ENCODE measurements around the gene PPP4R1.

PPP4R1 gene

GRCh38 chr18:9594823-9595596, 19.3 kb downstream of the PPP4R1 start:
- H3K79me2 ChIP-seq: peaks cover 22% of the 10 kb centered on the region
- no peaks in the 10 kb centered on the region for H3K9me3 ChIP-seq (ENCODE audit: control insufficient read depth, low read length)
- no peak for TF ChIP-seq CTCF (IDR thresholded peaks at IDR 0.05)
- no peak overlapping the region for H3K27ac ChIP-seq
- H3K9ac ChIP-seq: no peak overlapping the region
- no peak overlapping the region for H3K4me3 ChIP-seq (ENCODE audit: low read depth, low read length)
- no peaks in the 10 kb centered on the region for H3K27me3 ChIP-seq (ENCODE audit: control insufficient read depth, insufficient read depth, low read length)
- no peaks in the 10 kb centered on the region for H3K36me3 ChIP-seq (ENCODE audit: control insufficient read depth, insufficient read depth, low read length)
- no peaks in the 10 kb centered on the region for H3K4me1 ChIP-seq
- H3K4me2 ChIP-seq (ENCODE audit: low read length): no peak overlapping the region
- no peak overlapping the region for H2AFZ ChIP-seq

- Histone ChIP-seq H2AFZ (no peak overlapping the region), H3K4me1 (no peaks in the 10 kb centered on the region), H3K9ac (no peak overlapping the region), H3K4me2 (ENCODE audit: low read length) (no peak overlapping the region), H3K36me3 (ENCODE audit: control insufficient read depth, insufficient read depth, low read length) (no peaks in the 10 kb centered on the region), H3K4me3 (ENCODE audit: low read depth, low read length) (no peak overlapping the region), H3K27me3 (ENCODE audit: control insufficient read depth, insufficient read depth, low read length) (no peaks in the 10 kb centered on the region), H3K27ac (no peak overlapping the region), H3K79me2 (peaks cover 7% of the 10 kb centered on the region), H3K9me3 (ENCODE audit: control insufficient read depth, low read length) (no peaks in the 10 kb centered on the region)
- TF ChIP-seq CTCF (IDR thresholded peaks at IDR 0.05): no peak
Measured at GRCh38 chr18:9587924-9588323, 26.4 kb downstream of the PPP4R1 start.

GRCh38 chr18:9586814-9587213, 27.5 kb downstream of the PPP4R1 start:
- no peaks in the 10 kb centered on the region for H3K27me3 ChIP-seq (ENCODE audit: control insufficient read depth, insufficient read depth, low read length)
- H3K79me2 ChIP-seq: peaks cover 7% of the 10 kb centered on the region
- no peaks in the 10 kb centered on the region for H3K4me1 ChIP-seq
- no peak overlapping the region for H3K4me3 ChIP-seq (ENCODE audit: low read depth, low read length)
- H3K4me2 ChIP-seq (ENCODE audit: low read length): no peak overlapping the region
- no peak overlapping the region for H2AFZ ChIP-seq
- no peak for TF ChIP-seq CTCF (IDR thresholded peaks at IDR 0.05)
- H3K36me3 ChIP-seq (ENCODE audit: control insufficient read depth, insufficient read depth, low read length): no peaks in the 10 kb centered on the region
- peaks cover 3% of the 10 kb centered on the region for H3K9me3 ChIP-seq (ENCODE audit: control insufficient read depth, low read length)
- no peak overlapping the region for H3K27ac ChIP-seq
- H3K9ac ChIP-seq: no peak overlapping the region

- Histone ChIP-seq H3K4me1 (no peaks in the 10 kb centered on the region), H3K79me2 (no peaks in the 10 kb centered on the region), H3K27me3 (ENCODE audit: control insufficient read depth, insufficient read depth, low read length) (no peaks in the 10 kb centered on the region), H3K36me3 (ENCODE audit: control insufficient read depth, insufficient read depth, low read length) (no peaks in the 10 kb centered on the region), H3K4me2 (ENCODE audit: low read length) (no peak overlapping the region), H3K9me3 (ENCODE audit: control insufficient read depth, low read length) (peaks cover 3% of the 10 kb centered on the region), H3K4me3 (ENCODE audit: low read depth, low read length) (no peak overlapping the region), H3K27ac (no peak overlapping the region), H3K9ac (no peak overlapping the region), H2AFZ (no peak overlapping the region)
- TF ChIP-seq CTCF (IDR thresholded peaks at IDR 0.05): no peak
Measured at GRCh38 chr18:9581667-9582066, 32.7 kb downstream of the PPP4R1 start.

GRCh38 chr18:9578306-9578705, 36.1 kb downstream of the PPP4R1 start:
- H3K4me2 ChIP-seq (ENCODE audit: low read length): no peak overlapping the region
- H3K79me2 ChIP-seq: no peaks in the 10 kb centered on the region
- H3K36me3 ChIP-seq (ENCODE audit: control insufficient read depth, insufficient read depth, low read length): no peaks in the 10 kb centered on the region
- H2AFZ ChIP-seq: no peak overlapping the region
- no peak overlapping the region for H3K4me3 ChIP-seq (ENCODE audit: low read depth, low read length)
- no peak overlapping the region for H3K27ac ChIP-seq
- H3K4me1 ChIP-seq: no peaks in the 10 kb centered on the region
- H3K27me3 ChIP-seq (ENCODE audit: control insufficient read depth, insufficient read depth, low read length): no peaks in the 10 kb centered on the region
- peaks cover 3% of the 10 kb centered on the region for H3K9me3 ChIP-seq (ENCODE audit: control insufficient read depth, low read length)
- no peak for TF ChIP-seq CTCF (IDR thresholded peaks at IDR 0.05)
- H3K9ac ChIP-seq: no peak overlapping the region
